ENCODE measurements around the gene HOXD8.

The HOXD8 gene

GRCh38 chr2:176162911-176163671 is 33.6 kb downstream of the HOXD8 start:
- Mint-ChIP-seq H3K27me3 (peaks cover 96% of the 10 kb centered on the region), H3K4me1 (ENCODE audit: low read depth) (peaks cover 27% of the 10 kb centered on the region), H3K36me3 (ENCODE audit: low read depth) (no peaks in the 10 kb centered on the region), H3K9me3 (no peaks in the 10 kb centered on the region), H3K4me3 (no peak overlapping the region), H3K27ac (no peak overlapping the region)
- no peak for DNase-seq

- H3K9me3 Mint-ChIP-seq, result no peaks in the 10 kb centered on the region
- H3K27ac Mint-ChIP-seq, result no peak overlapping the region
- H3K27me3 Mint-ChIP-seq, result peaks cover 93% of the 10 kb centered on the region
- no peak overlapping the region for H3K4me3 Mint-ChIP-seq
- no peaks in the 10 kb centered on the region for H3K36me3 Mint-ChIP-seq (ENCODE audit: low read depth)
- H3K4me1 Mint-ChIP-seq (ENCODE audit: low read depth), result peaks cover 23% of the 10 kb centered on the region
- no peak for DNase-seq
These were observed 34.2 kb downstream of the HOXD8 start for GRCh38 chr2:176163672-176164056.

- Mint-ChIP-seq H3K27me3 (peaks cover 94% of the 10 kb centered on the region), H3K9me3 (no peaks in the 10 kb centered on the region), H3K27ac (no peak overlapping the region), H3K4me3 (no peak overlapping the region), H3K36me3 (ENCODE audit: low read depth) (no peaks in the 10 kb centered on the region), H3K4me1 (ENCODE audit: low read depth) (peaks cover 23% of the 10 kb centered on the region)
- DNase-seq, result no peak
These were observed 34.7 kb downstream of the HOXD8 start for GRCh38 chr2:176164201-176164600.

- H3K27ac Mint-ChIP-seq, result peak overlapping the region; percentile 33
- no peak for DNase-seq
- peaks cover 94% of the 10 kb centered on the region for H3K27me3 Mint-ChIP-seq
- H3K36me3 Mint-ChIP-seq (ENCODE audit: low read depth), result no peaks in the 10 kb centered on the region
- peaks cover 18% of the 10 kb centered on the region for H3K4me1 Mint-ChIP-seq (ENCODE audit: low read depth)
- no peaks in the 10 kb centered on the region for H3K9me3 Mint-ChIP-seq
- H3K4me3 Mint-ChIP-seq, result peak overlapping the region; percentile 36
These were observed 35.3 kb downstream of the HOXD8 start for GRCh38 chr2:176164611-176165369.

- H3K4me3 Mint-ChIP-seq, result no peak overlapping the region
- peaks cover 95% of the 10 kb centered on the region for H3K27me3 Mint-ChIP-seq
- DNase-seq, result no peak
- peaks cover 13% of the 10 kb centered on the region for H3K4me1 Mint-ChIP-seq (ENCODE audit: low read depth)
- H3K9me3 Mint-ChIP-seq, result no peaks in the 10 kb centered on the region
- no peaks in the 10 kb centered on the region for H3K36me3 Mint-ChIP-seq (ENCODE audit: low read depth)
- H3K27ac Mint-ChIP-seq, result peak overlapping the region; percentile 33
These were observed 36.0 kb downstream of the HOXD8 start for GRCh38 chr2:176165370-176166050.

GRCh38 chr2:176166272-176166671 is 36.8 kb downstream of the HOXD8 start:
- Mint-ChIP-seq H3K27me3 (peaks cover 95% of the 10 kb centered on the region), H3K36me3 (ENCODE audit: low read depth) (no peaks in the 10 kb centered on the region), H3K9me3 (no peaks in the 10 kb centered on the region), H3K27ac (no peak overlapping the region), H3K4me3 (no peak overlapping the region), H3K4me1 (ENCODE audit: low read depth) (peaks cover 10% of the 10 kb centered on the region)
- DNase-seq, result no peak

- no peak for DNase-seq
- Mint-ChIP-seq H3K36me3 (ENCODE audit: low read depth) (no peaks in the 10 kb centered on the region), H3K27ac (no peak overlapping the region), H3K4me3 (no peak overlapping the region), H3K9me3 (no peaks in the 10 kb centered on the region), H3K27me3 (peaks cover 93% of the 10 kb centered on the region), H3K4me1 (ENCODE audit: low read depth) (peaks cover 13% of the 10 kb centered on the region)
These were observed 37.9 kb downstream of the HOXD8 start for GRCh38 chr2:176167398-176167797.

GRCh38 chr2:176169181-176169580 is 39.7 kb downstream of the HOXD8 start:
- no peak overlapping the region for H3K4me3 Mint-ChIP-seq
- H3K27ac Mint-ChIP-seq, result no peak overlapping the region
- no peak for DNase-seq
- H3K27me3 Mint-ChIP-seq, result peaks cover 95% of the 10 kb centered on the region
- peaks cover 23% of the 10 kb centered on the region for H3K4me1 Mint-ChIP-seq (ENCODE audit: low read depth)
- H3K9me3 Mint-ChIP-seq, result no peaks in the 10 kb centered on the region
- no peaks in the 10 kb centered on the region for H3K36me3 Mint-ChIP-seq (ENCODE audit: low read depth)

- H3K27me3 Mint-ChIP-seq, result peaks cover 95% of the 10 kb centered on the region
- no peaks in the 10 kb centered on the region for H3K9me3 Mint-ChIP-seq
- no peak overlapping the region for H3K4me3 Mint-ChIP-seq
- H3K27ac Mint-ChIP-seq, result no peak overlapping the region
- DNase-seq, result no peak
- H3K36me3 Mint-ChIP-seq (ENCODE audit: low read depth), result no peaks in the 10 kb centered on the region
- peaks cover 24% of the 10 kb centered on the region for H3K4me1 Mint-ChIP-seq (ENCODE audit: low read depth)
These were observed 40.2 kb downstream of the HOXD8 start for GRCh38 chr2:176169711-176170110.

GRCh38 chr2:176170602-176171305 is 41.2 kb downstream of the HOXD8 start:
- Mint-ChIP-seq H3K9me3 (no peaks in the 10 kb centered on the region), H3K36me3 (ENCODE audit: low read depth) (no peaks in the 10 kb centered on the region), H3K4me3 (no peak overlapping the region), H3K4me1 (ENCODE audit: low read depth) (peaks cover 24% of the 10 kb centered on the region), H3K27me3 (peaks cover 95% of the 10 kb centered on the region), H3K27ac (no peak overlapping the region)
- no peak for DNase-seq

GRCh38 chr2:176171351-176172006 is 42.0 kb downstream of the HOXD8 start:
- H3K27me3 Mint-ChIP-seq, result peaks cover 95% of the 10 kb centered on the region
- DNase-seq, result no peak
- no peaks in the 10 kb centered on the region for H3K9me3 Mint-ChIP-seq
- H3K4me3 Mint-ChIP-seq, result no peak overlapping the region
- H3K27ac Mint-ChIP-seq, result no peak overlapping the region
- peaks cover 24% of the 10 kb centered on the region for H3K4me1 Mint-ChIP-seq (ENCODE audit: low read depth)
- H3K36me3 Mint-ChIP-seq (ENCODE audit: low read depth), result no peaks in the 10 kb centered on the region

- H3K27ac Mint-ChIP-seq, result no peak overlapping the region
- H3K27me3 Mint-ChIP-seq, result peaks cover 95% of the 10 kb centered on the region
- H3K36me3 Mint-ChIP-seq (ENCODE audit: low read depth), result no peaks in the 10 kb centered on the region
- no peak overlapping the region for H3K4me3 Mint-ChIP-seq
- H3K4me1 Mint-ChIP-seq (ENCODE audit: low read depth), result peaks cover 24% of the 10 kb centered on the region
- H3K9me3 Mint-ChIP-seq, result no peaks in the 10 kb centered on the region
- peak; percentile 32 for DNase-seq
These were observed 42.7 kb downstream of the HOXD8 start for GRCh38 chr2:176172007-176172894.

GRCh38 chr2:176172895-176173566 is 43.5 kb downstream of the HOXD8 start:
- Mint-ChIP-seq H3K9me3 (no peaks in the 10 kb centered on the region), H3K4me1 (ENCODE audit: low read depth) (peaks cover 26% of the 10 kb centered on the region), H3K36me3 (ENCODE audit: low read depth) (no peaks in the 10 kb centered on the region), H3K4me3 (no peak overlapping the region), H3K27ac (no peak overlapping the region), H3K27me3 (peaks cover 95% of the 10 kb centered on the region)
- no peak for DNase-seq
